B cell (primary cell): ENCODE results near the gene OSTC.

Experiments used
- CTCF ChIP-seq: fragments of 200-600 bp; IDR thresholded peaks from one replicate; pipeline ENCODE4 v1.8.0; 2022; ENCODE audit warnings: antibody characterized with exemption, mild to moderate bottlenecking
- EZH2 ChIP-seq: IDR thresholded peaks from 2 replicates; pipeline ENCODE4 v1.6.1; 2012; ENCODE audit warnings: borderline replicate concordance, low read depth, mild to moderate bottlenecking, moderate library complexity, low read length; ENCODE audit not compliant: insufficient read depth, poor library complexity, severe bottlenecking

GRCh38 chr4:108674356-108674977 lies 24.1 kb downstream of the OSTC start:
- TF ChIP-seq CTCF = no peak
- TF ChIP-seq EZH2 = no peak
